GM21390 (cell line): ENCODE measurements around the gene AEBP1.

ENCODE experiments used
- ATAC-seq: cut with Tn5 transposase; IDR thresholded peaks from one replicate; pipeline ENCODE4 v1.9.1; 2021; ENCODE audit not compliant: unreplicated experiment

The AEBP1 gene

DNA sequence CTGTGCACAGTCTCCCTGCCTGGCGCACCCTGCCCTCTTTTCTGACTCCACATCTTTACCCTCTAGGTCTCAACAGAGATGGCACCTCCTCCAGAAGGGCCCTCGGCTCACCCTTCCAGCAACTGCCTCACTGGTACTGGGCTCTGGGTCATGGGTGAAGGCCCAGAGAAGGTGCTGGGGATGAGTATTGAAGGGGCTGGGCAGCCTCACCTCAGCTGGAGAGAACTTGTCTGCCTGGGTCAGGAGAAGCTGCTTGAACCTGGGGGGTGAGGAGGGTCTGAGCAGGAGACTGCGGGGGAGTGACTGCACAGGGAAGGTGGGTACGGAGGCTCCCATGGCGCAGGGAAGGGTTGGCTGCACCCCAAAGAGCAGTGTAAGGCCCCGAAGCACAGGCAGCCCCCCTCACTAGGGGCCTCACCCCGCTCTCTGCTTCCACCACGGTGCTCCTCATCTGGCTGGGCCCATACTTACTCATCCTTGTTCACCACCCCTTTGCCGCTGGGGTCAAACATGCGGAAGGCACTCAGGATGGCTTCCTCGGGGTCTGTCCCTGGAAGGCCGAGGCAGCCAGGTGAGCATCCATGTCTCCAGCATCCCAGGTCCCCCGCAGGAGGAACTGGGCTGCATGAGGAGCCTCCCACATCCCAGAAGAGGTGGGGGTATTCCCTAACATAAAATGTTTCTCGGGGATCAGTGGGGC lies 35.3 kb downstream of the AEBP1 start:
- no peak for ATAC-seq

DNA sequence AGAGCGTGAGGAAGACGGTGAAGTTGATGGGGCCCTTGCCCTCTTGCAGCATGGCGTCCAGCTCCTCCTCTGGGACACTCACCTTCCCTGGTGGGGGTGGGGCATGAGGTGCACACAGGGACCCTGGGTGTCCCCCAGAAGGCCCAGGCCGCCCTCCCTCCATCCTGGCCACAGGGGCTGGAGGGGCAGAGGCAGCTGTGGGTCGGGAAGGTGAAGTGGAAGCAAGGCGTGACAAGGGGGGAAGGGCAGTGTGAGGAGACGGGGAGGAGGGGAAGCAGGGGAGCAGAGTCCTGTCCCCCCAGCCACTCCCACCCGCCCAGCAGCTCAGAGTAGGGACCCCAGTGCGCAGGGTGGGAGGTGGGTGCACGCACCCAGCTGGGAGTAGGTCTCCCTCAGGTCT lies 36.2 kb downstream of the AEBP1 start:
- no peak for ATAC-seq

DNA sequence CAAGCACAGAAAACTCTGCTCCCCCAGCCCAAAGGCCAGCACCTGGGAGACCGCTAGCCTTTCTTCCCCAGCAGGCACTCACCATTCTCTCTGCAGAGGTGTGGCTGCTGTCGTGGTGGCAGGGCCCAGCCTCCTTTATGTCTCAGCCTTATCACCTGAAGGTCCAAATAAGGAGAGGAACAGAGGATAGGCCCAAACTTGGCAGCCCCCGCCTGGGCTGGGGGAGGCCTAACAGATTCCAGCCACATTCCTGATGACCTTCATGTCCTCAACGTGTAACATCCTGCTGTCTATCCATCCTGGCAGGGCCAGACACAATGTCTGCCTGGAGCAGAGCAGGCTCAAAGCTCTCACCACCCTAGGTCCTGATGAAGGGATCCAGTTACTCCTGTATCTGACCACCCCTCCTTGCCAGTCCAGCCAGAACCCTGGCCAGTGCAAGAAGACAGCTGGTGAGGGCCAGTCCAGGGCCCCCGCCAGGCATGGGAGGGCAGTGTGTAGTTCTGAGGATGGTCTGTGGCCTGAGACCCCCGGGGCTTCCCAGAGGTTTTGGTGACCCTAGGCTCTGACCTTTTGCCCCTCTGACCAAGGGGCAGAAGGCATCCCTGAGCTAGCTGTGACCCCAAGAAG lies 37.2 kb downstream of the AEBP1 start, which contains the start of gene MYL7:
Gene MYL7 (minus strand): TSS at position 112 of the 630 bp plus-strand sequence. CDS start 27 bp downstream, at position 85.
- ATAC-seq = no peak

DNA sequence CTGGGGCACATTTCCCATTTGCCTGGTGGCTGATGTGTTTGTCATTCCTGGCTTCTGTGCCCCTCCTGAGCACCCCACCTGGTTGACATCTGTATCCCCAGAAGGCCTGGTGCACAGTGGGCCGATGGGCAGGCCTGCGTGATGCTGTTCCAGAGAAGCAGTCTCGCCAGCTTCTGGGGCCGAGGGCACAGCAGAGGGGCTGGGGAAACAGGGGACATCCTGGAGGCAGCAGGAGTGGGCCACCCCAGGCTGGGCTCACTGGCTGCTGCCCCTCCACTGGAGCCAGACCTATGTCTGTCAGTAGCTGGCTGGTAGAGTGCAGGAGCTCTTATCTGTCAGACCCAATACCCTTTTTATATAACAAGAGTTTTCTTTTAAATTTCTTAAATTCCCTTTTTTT lies 37.9 kb downstream of the AEBP1 start:
- no peak for ATAC-seq

DNA sequence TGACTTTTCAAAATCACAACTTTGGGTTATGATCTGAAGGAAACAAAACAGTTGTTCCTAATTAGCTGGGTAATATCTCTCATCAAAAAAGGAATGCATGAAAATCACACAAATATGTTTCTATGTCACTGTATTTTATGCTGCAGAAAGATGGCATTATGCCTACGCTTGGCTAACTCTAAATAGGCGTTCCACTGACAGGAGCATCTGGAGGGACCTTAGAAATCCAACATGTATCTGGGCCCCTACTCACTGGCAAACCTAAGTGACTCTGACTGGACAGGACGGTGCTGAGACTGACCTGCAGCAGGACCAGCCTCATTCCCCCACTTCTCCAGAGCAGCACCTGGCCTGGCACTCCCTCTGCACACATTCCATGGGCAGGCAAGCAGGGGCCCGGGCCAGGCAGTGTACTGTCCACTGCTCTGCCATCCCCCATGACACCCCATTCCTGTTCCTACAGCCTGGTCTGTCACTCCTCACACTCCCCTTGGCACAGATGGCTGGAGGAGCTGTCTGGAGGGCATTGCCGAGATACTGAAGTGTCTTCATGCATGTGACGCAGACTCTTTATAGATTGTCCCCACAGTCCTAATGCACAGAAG lies 39.6 kb downstream of the AEBP1 start:
- ATAC-seq = no peak

DNA sequence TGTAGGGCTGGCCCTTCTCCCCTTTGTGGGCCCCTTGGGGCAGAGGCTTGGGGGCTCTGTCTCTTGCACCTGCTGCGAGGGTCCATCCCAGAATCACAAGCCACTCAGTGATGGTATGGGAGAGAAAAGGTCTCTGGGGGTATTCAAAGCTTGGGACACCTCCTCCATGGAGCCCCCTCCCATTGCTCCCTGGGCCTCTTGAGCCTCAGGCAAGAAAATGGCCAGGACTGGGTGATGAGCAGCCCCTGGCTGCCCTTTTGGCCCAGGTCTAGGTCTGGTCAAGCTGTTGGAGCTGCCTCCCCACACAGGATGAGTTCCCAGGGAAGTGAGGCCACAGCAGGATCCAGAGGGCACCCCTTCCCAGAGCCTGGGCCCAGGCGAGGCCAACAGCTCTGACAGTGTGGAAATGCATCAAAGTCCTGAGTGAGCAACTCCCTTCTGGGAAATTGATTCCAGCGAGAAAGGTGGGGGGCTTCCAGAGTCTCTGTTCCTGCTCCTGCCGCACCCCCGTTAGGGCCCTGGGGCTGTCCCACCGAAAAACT lies 40.4 kb downstream of the AEBP1 start:
- no peak for ATAC-seq

DNA sequence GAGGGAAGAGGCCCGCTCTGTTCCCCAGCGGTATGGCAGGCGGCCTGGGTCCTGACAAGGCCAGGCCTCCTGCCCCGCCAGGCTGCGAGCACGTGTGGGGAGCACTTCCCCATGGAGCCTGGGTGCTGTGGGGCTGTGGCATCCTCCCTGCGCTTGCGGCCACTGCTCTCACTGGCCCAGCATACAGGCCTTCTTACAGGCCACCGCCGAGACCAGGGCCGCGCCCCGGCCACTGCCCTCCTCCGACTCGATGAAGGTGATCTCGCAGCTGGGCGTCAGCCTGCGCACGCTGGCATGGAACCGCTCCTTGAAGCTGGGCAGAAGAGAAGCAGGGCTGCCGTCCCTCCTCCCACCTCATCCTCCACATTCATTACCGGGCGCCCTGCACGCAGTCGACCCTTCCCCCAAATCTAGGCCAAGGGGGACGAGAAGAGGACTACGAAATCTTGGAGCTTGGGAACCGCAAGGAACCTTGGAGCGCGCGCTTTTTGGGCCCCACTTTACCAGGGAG lies 40.9 kb downstream of the AEBP1 start:
- no peak for ATAC-seq

DNA sequence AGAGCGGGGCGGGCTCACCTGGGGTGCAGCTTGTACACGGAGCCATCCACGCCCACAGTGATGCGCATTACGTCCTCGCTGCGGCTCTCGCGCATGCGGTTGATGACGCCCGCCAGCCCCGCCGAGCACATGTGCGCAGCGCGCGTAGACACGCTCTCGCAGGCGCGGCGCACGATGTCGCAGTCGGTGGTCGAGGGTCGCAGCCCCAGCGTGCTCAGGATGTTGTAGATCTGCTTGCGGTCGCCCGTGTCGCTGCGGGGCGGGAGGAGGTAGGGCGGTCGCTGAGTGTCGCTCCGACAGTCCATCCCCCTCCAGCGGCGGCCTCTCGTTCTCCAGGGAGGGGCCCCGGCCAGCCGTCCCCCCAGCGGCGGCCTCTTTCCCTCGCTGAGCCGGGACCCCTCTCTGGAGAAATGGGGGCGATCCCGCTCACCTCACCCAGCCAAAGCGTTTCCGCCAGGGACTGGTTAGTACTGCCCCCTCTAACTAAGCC lies 41.4 kb downstream of the AEBP1 start:
- ATAC-seq = no peak

DNA sequence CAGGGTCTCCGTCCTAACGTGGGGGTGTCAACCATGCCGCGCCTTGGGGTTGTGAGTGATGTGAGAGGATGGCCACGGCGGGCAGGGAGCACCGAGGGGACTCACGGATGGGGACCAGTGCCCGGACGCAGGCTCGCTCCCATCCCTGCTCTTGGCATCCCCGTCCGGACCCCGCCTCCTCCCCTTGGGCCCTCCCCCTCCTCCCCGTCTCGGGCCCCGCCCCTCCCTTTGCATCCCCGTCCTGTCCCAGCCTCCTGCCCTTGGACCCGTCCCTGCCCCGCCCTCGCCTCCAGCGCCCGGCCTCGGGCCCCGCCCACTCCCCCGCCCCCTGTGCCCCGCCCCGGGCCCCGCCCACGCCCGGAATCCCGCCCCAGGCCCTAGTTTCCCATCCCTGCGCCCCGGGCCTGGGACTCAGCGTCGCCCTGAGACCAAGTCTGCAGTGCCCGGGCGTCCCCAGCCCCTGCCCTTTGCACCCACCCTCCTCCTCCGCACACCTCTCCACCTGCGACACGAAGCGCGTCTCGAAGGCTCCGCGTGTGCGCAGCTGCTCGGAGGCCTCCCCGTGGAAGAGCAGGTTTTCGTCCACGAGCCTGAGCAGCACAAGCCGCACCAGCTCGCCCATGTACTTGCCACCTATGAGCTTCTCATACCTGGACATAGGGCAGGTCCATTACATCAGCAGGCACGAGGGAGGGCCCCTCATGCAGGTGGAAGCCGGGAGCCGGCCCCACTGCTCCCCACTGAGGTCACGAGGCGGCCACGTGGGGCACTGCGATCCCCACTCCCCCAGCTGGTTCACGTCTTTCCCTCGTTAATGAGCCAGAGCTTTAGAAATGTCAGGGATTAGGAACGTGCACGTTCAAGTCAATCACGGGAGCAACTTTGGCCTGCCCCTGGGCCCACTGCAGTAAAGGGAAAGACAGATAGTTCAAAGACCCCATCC lies 42.1 kb downstream of the AEBP1 start:
- no peak for ATAC-seq

DNA sequence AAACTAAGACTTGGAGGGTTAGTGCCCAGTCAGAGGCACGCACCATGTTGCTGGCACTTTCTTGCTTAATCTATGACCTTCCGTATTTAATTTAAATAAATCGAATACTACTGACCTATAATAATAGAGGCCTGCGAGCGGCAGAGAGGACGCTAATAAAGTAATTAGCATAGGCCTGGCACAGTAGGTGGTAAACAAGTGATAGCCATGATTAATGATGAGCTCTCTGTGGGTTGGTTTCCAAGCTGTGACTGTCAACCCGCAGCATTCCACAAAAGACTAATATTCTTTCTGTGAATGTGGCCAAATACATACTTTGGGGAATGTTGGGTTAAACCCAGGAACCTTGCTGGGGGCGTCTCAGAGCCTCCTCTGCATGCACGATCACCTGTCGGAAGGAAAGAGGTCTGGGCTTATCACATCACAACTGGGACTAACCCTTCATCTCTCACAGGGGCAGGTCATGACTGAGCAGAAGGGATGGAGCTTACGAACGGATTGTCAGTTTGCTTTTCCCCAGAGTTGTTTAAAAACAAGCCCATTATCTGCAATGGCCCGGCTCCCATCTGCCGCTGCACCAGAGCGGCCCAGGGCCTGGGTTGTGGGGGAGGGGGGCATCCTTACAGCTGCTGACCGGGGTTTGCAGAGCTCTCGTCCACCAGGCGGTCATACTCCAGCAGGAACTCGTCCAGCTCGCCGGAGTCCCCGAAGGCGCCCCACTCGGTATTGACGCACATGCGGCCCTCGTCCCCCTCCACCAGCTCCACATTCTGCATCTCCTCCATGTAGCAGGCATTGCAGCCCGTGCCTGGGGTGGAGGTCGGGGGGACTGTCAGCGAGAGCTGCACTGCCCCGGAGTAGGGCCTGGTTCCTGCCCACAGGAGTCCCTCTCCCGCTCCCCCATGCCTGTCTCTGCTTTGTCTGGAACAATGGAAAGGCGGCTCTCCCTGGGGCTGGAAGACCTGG lies 43.2 kb downstream of the AEBP1 start:
- no peak for ATAC-seq

DNA sequence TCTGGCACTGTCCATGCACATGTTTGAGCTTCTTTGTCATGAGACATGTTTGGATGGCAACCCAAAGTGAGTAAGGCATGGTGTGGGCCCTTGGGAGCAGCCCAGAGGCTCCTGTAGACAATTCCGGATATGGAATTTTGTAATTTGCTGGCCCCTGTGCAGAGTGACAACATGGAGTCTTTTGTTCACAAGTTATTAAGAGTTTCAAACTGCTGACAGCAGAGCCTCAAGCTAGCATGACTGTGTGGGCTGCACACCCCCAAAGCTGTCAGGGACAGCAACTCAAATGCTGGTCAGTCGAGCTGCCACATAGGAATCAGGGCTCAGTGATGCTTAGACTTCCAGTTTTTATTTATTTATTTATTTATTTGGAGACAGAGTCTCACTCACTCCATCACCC lies 44.0 kb downstream of the AEBP1 start:
- no peak for ATAC-seq

DNA sequence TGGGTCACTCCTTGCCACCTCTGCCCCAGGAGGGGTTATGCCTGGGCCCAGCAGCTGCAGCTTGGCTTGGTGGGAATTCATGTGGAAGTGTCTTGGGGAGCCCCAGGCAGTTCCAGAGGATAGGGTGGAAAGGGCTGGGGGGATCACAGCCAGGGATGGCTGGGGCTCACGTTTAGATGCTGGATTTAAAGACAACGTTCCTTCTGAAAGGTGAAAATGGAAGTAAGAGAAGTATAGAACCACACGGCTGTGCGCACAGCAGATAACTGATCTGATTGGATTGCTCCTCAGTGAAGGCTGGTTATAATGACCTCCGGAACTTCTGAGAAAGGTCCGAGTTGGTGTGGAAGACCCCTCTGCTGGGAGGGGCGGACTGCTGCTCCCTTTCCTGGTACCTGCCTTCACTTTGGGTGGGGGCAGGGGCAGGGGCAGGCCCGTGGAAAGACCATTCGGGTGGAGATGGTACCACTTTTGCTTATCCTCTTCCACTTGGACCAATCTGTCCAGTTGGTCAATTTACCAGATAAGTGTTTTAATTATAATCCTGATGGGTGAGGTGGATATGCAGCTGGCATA lies 44.9 kb downstream of the AEBP1 start:
- no peak for ATAC-seq

DNA sequence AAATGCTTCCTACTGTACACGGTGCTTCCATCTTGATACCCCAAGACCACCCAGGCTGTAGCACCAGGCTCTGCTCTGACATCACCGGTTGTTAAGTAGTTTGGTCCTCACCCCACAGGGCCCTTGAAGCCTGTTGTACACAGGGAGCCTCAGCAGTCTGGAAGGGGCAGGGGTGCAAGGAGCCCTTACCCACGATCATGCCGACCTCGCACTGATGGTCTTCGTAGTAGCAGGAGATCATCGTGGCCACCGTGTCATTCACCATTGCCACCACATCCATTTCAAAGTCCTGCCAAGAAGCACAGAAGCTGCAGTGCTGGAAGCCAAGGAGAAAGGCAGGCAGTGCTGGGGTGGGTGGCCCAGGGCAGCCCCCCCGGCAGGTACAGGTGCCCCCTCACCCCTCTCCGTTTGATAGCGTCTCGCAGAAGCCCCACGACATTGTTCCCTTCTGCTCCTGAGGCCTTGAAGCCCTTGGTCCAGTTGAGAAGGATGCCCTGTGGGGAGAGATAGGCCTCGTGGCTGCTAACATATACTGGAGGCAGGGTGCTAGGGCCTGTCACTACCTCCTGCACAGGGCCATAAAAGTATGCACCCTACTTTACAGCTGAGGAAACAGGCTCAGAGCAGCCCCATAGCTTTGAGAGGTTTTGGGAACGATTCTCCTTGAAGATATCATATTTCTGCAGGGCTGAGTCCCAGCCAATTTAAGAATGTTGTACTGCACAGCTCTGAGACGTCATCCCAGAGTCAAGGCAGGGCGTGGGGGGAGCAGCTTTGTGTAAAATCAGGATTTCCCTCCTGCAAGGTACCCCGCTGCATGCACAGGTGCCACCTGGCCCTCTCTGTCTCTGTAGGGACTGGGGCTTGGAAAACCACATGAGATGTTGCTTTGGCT lies 45.7 kb downstream of the AEBP1 start:
- ATAC-seq = no peak

DNA sequence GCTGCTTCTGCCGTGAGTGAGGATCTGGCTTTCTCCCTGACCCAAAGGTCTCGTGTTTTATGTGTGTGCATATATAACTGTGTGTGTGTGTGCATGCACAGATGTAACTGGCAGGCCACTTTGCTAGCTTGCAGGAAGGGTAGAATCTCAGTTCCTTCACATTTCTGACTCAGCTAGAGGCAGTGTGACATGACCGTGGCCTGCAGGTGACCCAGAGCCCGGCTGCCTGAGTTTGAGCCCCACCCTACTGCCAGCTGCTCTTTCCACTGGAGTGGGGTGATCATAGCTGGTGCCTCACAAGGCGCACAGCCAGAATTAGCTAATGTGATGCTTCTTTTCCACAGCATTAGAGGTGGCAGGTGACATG lies 46.3 kb downstream of the AEBP1 start:
- no peak for ATAC-seq

DNA sequence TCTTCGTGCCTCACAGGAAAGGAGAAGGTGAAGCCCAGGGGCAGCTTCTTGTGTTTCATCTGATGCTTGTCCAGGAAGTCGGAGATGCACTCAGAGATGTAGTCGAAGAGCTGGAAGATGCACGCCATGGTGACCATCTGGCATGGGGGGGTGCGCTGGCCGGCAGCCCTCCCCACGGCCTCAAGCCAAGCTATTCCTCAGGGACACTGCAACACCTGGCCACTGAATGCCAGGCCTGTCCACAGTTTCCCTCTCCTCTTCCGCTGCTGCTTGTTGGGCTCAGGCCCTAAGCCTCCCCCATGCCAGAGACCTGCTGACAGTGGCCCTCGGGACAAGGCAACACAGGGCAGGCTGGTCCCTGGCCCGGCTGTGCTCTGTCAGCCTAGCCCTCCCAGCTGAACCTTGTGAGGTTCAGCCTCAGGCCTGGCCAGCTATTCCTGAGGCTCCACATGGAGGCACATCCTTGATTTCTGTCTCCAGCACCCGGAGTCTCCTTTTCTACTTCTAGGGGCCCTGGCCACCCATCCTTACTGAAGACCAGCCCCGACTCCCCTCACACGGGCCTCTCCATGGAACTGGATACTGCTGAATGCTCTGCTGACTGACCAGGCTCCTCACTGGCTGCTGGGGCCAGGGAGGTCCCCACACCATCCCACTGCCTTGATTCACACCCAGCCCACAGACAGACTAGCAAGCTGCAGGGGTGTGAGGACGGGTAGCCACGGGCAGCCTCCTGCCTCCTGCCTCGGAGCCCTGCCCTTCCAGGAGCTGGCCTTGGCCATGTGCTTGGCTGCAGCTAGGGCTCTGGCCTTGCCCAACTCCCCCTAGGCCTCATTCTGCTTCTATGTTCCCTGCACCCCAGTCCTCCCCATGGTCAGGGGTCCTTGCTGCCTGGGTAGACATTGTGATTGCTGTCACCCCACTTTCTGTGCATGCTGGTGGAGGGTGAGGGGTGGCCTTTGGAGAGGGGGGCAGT lies 47.1 kb downstream of the AEBP1 start:
- ATAC-seq = no peak

DNA sequence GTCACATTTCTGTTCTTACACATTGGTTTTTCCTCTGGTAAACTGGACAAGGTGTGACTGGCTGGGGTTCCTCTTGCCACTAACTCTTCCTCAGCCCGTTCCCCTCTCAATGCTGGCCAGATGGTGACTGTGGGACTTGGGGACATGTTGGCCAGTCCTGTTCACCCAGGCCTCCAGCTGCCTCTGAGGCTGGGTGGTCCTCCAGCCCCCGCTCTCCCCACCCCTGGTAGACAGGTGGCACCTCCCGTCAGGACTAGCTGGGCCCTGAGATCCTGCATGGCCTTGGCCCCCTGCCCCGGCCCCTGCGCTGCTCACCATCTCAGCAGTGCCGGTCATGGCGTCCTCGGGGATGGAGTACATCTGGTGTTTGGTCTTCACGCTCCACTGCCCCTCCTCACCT lies 47.8 kb downstream of the AEBP1 start:
- no peak for ATAC-seq
